Liver (tissue), 3 donors: ENCODE measurements around the gene SLC44A1.

Source experiments
- FOXA1 ChIP-seq: IDR thresholded peaks from 2 replicates; pipeline ENCODE4 v1.6.1; 2016; ENCODE audit warnings: antibody characterized with exemption
- HNF4G ChIP-seq: IDR thresholded peaks from 2 replicates; pipeline ENCODE4 v1.6.1; 2016; ENCODE audit warnings: antibody characterized with exemption
- JUND ChIP-seq, 2 donors: IDR thresholded peaks; 2 replicates each; pipeline ENCODE4 v1.6.1; 2016; ENCODE audit warnings: antibody characterized with exemption in 2 of 2
- RAD21 ChIP-seq, 2 donors: IDR thresholded peaks; 2 replicates each; pipeline ENCODE4 v1.6.1; 2016; ENCODE audit warnings: antibody characterized with exemption in 2 of 2, mild to moderate bottlenecking in 2 of 2
- TF ChIP-seq, protein P1 (sequence below): fragments of 150-350 bp; IDR thresholded peaks from 2 replicates; pipeline ENCODE4 v1.5.1; 2017; ENCODE audit warnings: improper control_type of control experiment, low read depth, low read length; ENCODE audit not compliant: missing input control
- donor health status: healthy.
- donor health status: healthy.

DNA sequence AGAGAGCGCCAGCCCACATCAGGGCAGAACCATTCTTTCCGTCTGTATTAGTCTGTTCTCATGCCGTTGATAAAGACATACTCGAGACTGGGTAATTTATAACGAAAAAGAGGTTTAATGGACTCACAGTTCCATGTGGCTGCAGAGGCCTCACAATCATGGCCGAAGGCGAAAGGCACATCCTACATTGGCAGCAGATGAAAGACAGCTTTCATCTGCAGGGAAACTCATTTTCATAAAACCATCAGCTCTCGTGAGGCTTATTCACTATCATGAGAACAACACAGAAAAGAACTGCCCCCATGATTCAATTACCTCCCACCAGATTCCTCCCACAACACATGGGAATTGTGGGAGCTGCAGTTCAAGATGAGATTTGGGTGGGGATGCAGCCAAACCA lies 198.7 kb downstream of the SLC44A1 start:
- TF ChIP-seq, protein P1, sequence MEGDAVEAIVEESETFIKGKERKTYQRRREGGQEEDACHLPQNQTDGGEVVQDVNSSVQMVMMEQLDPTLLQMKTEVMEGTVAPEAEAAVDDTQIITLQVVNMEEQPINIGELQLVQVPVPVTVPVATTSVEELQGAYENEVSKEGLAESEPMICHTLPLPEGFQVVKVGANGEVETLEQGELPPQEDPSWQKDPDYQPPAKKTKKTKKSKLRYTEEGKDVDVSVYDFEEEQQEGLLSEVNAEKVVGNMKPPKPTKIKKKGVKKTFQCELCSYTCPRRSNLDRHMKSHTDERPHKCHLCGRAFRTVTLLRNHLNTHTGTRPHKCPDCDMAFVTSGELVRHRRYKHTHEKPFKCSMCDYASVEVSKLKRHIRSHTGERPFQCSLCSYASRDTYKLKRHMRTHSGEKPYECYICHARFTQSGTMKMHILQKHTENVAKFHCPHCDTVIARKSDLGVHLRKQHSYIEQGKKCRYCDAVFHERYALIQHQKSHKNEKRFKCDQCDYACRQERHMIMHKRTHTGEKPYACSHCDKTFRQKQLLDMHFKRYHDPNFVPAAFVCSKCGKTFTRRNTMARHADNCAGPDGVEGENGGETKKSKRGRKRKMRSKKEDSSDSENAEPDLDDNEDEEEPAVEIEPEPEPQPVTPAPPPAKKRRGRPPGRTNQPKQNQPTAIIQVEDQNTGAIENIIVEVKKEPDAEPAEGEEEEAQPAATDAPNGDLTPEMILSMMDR, result no peak
- TF ChIP-seq HNF4G (no peak), JUND (IDR thresholded peaks at IDR 0.05) (no peak), FOXA1 (no peak), RAD21 (IDR thresholded peaks at IDR 0.05) (no peak)
